ENCODE results near the gene CYP39A1.

The CYP39A1 gene

DNA sequence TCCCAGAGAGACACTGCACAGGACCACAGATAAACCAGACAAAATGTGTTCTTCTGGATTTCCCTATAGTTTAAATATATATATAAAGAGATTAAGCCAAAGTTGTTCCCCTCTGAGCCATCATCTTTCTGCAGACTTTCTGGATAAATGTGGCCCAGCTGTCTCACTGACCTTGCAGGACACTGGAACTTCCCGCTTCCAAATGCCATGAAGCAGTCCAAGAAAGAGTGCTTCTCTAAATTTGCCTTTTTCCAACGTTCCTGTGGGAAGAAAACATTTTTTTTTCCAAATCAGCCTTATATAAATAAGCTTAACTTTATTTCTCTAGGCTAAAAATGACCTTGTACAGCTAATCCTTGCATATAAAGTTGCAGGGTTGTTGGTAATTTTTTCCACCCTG, 65.7 kb downstream of the CYP39A1 start:
- DNase-seq: peak; percentile 43

DNA sequence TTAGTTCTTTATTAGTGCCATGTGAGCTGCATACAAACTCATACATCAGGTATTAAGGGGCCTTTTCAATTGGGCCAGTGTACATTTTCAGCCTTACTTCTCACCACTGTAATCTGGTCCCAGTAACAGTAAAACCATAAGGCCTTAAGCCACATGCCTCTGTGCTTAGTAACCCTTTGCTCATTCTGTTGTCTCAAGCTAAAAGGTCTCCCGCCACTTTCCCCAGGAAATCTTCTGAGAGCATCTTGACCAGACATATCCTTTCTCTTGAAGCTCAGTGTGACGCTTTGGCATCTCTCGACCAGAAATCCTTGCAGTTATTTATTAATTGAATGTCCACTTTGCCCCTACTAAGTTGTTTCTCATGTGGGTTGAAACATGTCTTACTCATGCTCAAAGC, 68.0 kb downstream of the CYP39A1 start:
- DNase-seq: no peak

DNA sequence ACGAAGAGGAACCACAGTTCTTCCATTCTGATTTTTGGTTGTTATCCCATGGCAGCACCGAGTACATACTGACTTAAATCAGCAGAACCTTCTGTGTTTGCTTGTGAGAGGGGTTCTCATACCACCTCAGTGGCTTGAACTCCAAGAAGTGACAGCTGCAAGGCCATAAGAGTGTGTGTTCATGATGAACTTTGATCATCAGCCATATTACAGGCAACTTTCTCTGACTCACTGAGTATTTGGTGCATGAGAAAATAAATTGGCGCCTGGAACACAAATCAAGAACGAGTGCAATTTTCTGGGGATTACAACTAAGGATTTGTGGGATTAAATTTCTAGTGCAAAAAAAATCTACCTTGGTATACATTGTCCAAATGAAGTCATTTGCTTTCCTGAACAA, 68.9 kb downstream of the CYP39A1 start:
- no peak for DNase-seq

DNA sequence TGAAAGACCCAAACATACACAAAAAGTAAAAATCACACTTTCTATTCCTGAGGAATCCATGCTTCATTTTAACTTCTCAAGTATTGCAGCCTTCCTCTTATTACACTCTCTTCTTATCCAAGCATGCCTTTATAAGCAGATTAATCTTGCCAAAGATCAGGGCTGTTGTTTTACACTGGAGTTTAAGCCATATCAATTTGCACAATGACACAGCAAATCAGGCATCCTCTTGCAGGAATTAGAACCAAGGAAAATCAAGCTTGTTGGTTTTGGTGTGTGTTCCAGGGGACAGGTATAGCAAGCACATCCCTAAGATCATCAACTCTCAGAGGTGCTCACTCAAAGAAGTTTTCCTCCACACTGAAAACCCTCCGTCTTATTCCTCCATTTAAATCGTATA, 69.5 kb downstream of the CYP39A1 start:
- DNase-seq: no peak

- no peak for DNase-seq
Observed at GRCh38 chr6:46581459-46582177, 71.0 kb downstream of the CYP39A1 start.

DNA sequence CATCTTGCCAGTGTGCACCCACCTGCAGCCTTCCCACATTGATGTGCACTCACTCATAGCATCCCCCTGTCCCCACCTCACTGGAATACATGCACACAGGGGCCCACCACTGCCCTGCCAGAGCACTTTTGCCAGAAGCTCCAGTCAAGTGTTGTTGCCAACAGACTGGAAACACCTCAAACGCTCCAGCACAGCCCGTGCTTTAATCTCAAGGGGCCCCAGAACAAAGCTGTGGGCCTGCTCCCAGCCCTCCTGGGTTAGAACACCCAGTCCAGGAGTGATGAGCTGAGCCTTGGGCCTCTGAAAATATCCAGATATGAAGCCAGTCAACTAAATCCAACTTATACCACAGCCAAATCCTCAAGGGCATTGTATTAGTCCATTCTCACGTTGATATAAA, 77.1 kb downstream of the CYP39A1 start:
- DNase-seq: no peak

- no peak for DNase-seq
Observed at GRCh38 chr6:46573140-46573539, 79.5 kb downstream of the CYP39A1 start.

DNA sequence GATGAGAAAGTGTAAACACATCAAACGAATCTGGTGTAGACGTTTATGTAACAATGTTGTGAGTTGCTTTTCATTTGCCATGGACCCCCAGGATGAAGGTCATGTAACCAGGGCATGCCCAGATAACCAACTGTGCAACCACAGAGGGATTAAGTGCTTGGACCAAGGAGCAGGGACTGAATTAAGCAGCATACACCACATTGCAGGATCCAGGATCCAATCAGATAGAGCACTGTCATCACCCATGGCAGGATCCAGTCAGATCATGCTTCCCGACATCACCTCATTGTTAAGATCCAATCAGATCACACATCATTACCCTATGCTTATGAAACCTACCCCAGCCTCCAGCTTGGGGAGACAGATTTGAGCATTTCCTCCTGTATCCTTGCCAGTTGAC, 87.1 kb downstream of the CYP39A1 start:
- DNase-seq: no peak

- no peak for DNase-seq
Observed at GRCh38 chr6:46563924-46564323, 88.7 kb downstream of the CYP39A1 start.

GRCh38 chr6:46556053-46556452, 96.6 kb downstream of the CYP39A1 start:
- DNase-seq: no peak

DNA sequence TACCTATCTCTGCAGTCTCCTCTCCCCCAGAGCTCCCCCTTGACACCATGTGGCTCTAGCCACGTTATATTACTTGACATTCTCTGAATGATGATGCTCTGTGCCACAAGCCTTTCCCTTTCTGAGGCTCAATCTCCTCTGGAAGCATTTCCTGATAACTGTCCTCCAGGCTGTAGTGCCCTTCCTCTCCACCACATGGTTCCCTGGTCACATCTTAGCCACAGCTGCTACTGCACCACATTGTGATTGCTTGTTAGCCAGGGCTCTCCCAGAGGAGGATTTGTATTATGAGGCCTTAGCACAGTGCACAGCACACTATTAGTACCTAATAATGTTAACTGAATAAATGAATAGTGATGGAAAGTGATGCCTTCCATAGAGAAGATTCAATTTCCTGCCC, 97.5 kb downstream of the CYP39A1 start:
- no peak for DNase-seq

DNA sequence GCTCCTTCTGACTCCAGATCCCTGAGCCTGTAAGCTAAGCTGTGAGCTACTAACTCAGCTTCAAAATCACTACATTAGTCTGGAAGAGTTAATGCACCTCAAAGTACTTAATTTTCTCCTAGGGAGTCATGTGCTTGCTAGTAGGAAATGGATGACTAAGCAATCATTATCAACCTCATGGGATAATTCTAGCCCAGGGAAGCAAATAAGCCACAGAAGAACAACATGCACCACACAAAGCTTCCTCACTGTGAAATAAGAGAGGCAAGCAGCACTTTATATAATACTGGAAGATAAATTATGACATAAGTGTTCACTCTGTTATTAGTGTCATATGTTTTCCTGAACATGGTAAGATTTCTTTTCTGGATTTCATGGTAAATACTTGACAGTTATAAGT, 103.5 kb downstream of the CYP39A1 start:
- DNase-seq: no peak

- no peak for DNase-seq
Observed at GRCh38 chr6:46541556-46541955, 111.1 kb downstream of the CYP39A1 start.

DNA sequence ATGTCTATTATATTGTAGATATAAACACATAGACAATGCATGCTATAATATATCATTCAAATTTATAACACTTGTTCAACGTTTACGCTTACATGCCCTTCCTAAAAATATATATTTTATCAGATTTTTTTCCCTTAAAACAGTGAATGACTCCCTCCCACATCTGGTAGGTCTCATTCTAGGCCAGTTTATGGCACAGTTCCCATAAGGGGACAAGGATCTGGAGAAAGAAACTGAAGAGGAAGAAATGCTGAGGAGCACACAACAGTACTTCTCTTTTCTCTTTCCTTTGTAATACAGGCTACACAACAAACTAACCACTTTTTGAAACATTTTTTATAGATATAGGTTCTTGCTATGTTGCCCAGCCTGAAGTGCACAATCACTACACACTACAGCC, 112.8 kb downstream of the CYP39A1 start:
- DNase-seq: no peak

GRCh38 chr6:46538800-46539480, 113.7 kb downstream of the CYP39A1 start:
- no peak for DNase-seq

GRCh38 chr6:46530896-46531295, 121.7 kb downstream of the CYP39A1 start:
- no peak for DNase-seq

DNA sequence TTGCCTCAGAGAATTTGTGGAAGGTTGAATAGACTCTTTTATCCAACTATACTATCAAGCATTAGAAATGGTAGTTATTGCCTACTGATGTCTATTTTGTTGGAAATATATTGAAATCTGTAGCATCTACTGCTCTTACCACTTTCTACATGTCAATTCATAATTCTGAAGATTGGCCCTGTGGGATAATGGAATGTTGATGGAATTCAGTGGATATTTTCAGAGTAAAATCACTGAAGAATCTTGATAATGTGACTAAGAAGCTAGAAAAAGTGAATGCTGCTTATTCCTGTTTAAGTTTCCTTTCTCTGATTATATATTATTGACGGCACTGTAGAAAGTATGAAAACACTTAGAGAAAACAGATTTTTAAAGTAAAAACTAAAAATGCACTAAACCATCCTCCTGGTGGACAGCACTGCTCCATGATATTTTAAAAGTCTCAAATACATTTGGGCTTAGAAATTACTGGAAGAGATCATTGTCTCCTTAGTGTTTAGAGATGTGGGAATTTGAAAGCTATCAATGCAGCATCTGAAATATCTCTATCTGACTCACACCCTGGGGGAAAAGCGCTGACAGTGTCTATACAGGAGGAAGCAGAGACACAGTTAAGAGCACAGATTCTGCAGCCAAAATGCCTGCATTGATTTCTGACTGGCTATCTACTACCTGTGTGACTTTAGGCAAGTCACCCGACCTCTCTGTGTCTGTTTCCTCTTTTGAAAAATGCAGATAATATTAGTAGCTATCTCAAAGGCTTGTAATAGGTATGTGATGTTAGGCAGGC, 123.5 kb downstream of the CYP39A1 start:
- no peak for DNase-seq

DNA sequence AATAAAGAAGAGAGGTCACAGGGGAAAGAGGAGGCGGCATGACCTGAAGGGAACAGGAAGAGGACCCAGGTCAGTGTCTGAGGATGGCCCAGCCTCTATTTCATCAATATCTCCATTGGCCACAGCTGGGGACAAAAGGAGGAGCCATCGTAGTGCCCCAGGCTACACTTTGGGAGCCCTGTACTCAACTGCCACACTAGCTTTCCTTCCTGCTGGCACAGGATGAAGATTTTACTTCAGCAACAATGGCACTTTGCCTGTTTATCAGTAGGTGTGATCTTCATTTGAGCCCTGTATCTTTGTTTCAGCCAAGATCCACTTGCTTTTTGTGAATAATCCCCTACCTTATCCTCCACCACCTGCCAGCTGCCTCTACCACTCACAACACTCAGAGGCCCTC, 126.0 kb downstream of the CYP39A1 start:
- DNase-seq: no peak

GRCh38 chr6:46525583-46525982, 127.0 kb downstream of the CYP39A1 start:
- DNase-seq: no peak

GRCh38 chr6:46521464-46521971, 131.1 kb downstream of the CYP39A1 start:
- no peak for DNase-seq

GRCh38 chr6:46517202-46517601, 135.4 kb downstream of the CYP39A1 start:
- DNase-seq: no peak

DNA sequence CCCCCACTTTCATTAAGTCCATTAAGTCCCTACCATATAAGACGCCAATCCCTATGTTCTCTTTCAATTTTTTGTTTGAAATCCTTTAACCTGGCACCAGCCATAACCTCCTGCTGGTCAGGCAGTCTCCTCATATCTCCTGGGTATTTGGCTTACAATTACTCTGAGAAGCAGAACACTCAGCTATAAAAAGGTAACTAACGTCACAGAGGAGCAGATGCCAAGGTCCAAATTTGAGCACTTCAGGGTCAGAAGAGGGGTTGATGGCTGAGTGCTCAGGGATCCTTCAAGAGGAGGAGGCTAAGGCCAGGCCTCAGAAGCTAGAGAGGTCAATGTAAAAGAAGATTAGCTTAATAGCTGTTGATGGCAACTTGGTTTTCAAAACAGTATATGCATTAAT, 139.1 kb downstream of the CYP39A1 start:
- DNase-seq: no peak

DNA sequence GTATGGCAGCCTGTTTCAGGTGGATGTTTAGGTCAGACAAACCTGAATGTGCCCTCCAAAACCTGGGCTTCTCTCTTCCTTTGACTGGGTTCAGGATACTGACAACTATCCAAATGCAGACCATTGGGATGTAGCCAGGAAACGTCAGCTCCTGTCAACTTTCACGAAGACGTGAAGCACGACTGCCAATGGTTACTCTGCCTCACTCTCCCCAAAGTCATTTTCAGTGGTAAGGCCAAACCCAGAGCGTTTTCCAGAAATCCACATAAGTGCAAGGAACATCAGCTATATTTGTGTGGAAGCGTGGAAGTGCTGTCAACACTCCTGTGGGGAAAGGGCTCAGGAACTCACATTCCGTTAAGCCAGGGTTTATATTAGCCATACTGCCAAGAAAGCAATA, 141.3 kb downstream of the CYP39A1 start:
- no peak for DNase-seq

GRCh38 chr6:46510651-46511050, 142.0 kb downstream of the CYP39A1 start:
- peak; percentile 52 for DNase-seq
